Measurements from ENCODE around the gene ZNF254. TPM values are rescaled to one million over a fixed set of nuclear protein-coding genes. Genes with fewer than 3 reads are reported as not detected.

Gene ZNF254
- total RNA-seq, 1 donor from 2014 or later, result 17.1 TPM

- no peak overlapping the region for H3K4me3 ChIP-seq
- H3K9me3 ChIP-seq, result no peaks in the 10 kb centered on the region
- no peaks in the 10 kb centered on the region for H3K27me3 ChIP-seq
- H3K27ac ChIP-seq, result no peak overlapping the region
- no peak for ATAC-seq
- no peak for TF ChIP-seq CTCF (IDR thresholded peaks at IDR 0.05)
- no peak for DNase-seq
- intact Hi-C loops (cut with DNase I), result no loop called here
- peaks cover 99% of the 10 kb centered on the region for H3K36me3 ChIP-seq
- no peaks in the 10 kb centered on the region for H3K4me1 ChIP-seq
Observed at GRCh38 chr19:24051516-24051915, 35.5 kb upstream of the ZNF254 start.

- ATAC-seq (no peak), DNase-seq (no peak)
- Histone ChIP-seq H3K4me3 (no peak overlapping the region), H3K27me3 (no peaks in the 10 kb centered on the region), H3K27ac (no peak overlapping the region), H3K36me3 (peaks cover 99% of the 10 kb centered on the region), H3K9me3 (no peaks in the 10 kb centered on the region), H3K4me1 (no peaks in the 10 kb centered on the region)
- intact Hi-C loops (cut with DNase I), result no loop called here
- no peak for TF ChIP-seq CTCF (IDR thresholded peaks at IDR 0.05)
Observed at GRCh38 chr19:24052811-24053210, 34.2 kb upstream of the ZNF254 start.

GRCh38 chr19:24053601-24054000, 33.4 kb upstream of the ZNF254 start:
- ATAC-seq, result no peak
- H3K27ac ChIP-seq, result no peak overlapping the region
- intact Hi-C loops (cut with DNase I), result no loop called here
- no peaks in the 10 kb centered on the region for H3K9me3 ChIP-seq
- DNase-seq, result no peak
- no peak for TF ChIP-seq CTCF (IDR thresholded peaks at IDR 0.05)
- H3K4me3 ChIP-seq, result no peak overlapping the region
- H3K27me3 ChIP-seq, result no peaks in the 10 kb centered on the region
- no peaks in the 10 kb centered on the region for H3K4me1 ChIP-seq
- H3K36me3 ChIP-seq, result peaks cover 99% of the 10 kb centered on the region

- no peaks in the 10 kb centered on the region for H3K4me1 ChIP-seq
- DNase-seq (no peak), ATAC-seq (no peak)
- H3K9me3 ChIP-seq, result no peaks in the 10 kb centered on the region
- H3K27me3 ChIP-seq, result no peaks in the 10 kb centered on the region
- H3K36me3 ChIP-seq, result peaks cover 100% of the 10 kb centered on the region
- H3K27ac ChIP-seq, result no peak overlapping the region
- TF ChIP-seq CTCF (IDR thresholded peaks at IDR 0.05), result no peak
- intact Hi-C loops (cut with DNase I), result no loop called here
- H3K4me3 ChIP-seq, result no peak overlapping the region
Observed at GRCh38 chr19:24054044-24054935, 32.7 kb upstream of the ZNF254 start.

GRCh38 chr19:24055548-24055947, 31.4 kb upstream of the ZNF254 start:
- no peak for DNase-seq
- Histone ChIP-seq H3K27me3 (no peaks in the 10 kb centered on the region), H3K4me1 (no peaks in the 10 kb centered on the region), H3K9me3 (no peaks in the 10 kb centered on the region), H3K27ac (no peak overlapping the region), H3K4me3 (no peak overlapping the region), H3K36me3 (peaks cover 100% of the 10 kb centered on the region)
- TF ChIP-seq CTCF (IDR thresholded peaks at IDR 0.05), result no peak
- ATAC-seq, result no peak
- intact Hi-C loops (cut with DNase I), result no loop called here

All from upper lobe of right lung (tissue), 1 donor.